Keratinocyte (primary cell): ENCODE results near the gene WDFY1. TPM values are rescaled to one million over a fixed set of nuclear protein-coding genes. Genes with fewer than 3 reads are reported as not detected.

ENCODE experiments used
- DNase-seq: peaks from one replicate; pipeline ENCODE4 v3.0.0-alpha.2; 2011; ENCODE audit warnings: low read depth, missing footprints, low spot score
- FAIRE-seq: peaks from 2 replicates; lab custom pipeline; 2011; peaks lifted over from hg19 to GRCh38; lab: Jason Lieb, UNC
- H2AFZ ChIP-seq: 2 replicates; pipeline ENCODE4 v1.6.0; 2012; ENCODE audit warnings: low read length, control low read depth, inconsistent platforms; ENCODE audit not compliant: control insufficient read depth
- H3K27ac ChIP-seq: 2 replicates; pipeline ENCODE4 v1.5.1; 2011; ENCODE audit warnings: low read length; ENCODE audit not compliant: control insufficient read depth, insufficient read depth
- H3K27me3 ChIP-seq: 3 replicates; pipeline ENCODE4 v1.6.0; 2011; ENCODE audit warnings: low read length; ENCODE audit not compliant: control insufficient read depth, insufficient read depth; ENCODE audit errors: extremely low read depth
- H3K36me3 ChIP-seq, 2 experiments: 2 replicates in 1 of 2; 3 replicates in 1 of 2; pipeline ENCODE4 v1.5.1; 2011; ENCODE audit warnings: low read length in 2 of 2, mild to moderate bottlenecking in 1 of 2; ENCODE audit not compliant: control insufficient read depth in 2 of 2, insufficient read depth in 2 of 2; ENCODE audit errors: extremely low read depth in 1 of 2
- H3K4me1 ChIP-seq: 3 replicates; pipeline ENCODE4 v1.5.1; 2011; ENCODE audit warnings: low read length; ENCODE audit not compliant: control insufficient read depth, insufficient read depth; ENCODE audit errors: extremely low read depth
- H3K4me2 ChIP-seq: 3 replicates; pipeline ENCODE4 v1.6.0; 2011; ENCODE audit warnings: low read depth, low read length; ENCODE audit not compliant: control insufficient read depth, insufficient read depth; ENCODE audit errors: extremely low read depth
- H3K4me3 ChIP-seq, 3 experiments: fragments of 200-600 bp in 1 of 3; sonication (generic) in 1 of 3; 2 replicates in 2 of 3; 3 replicates in 1 of 3; pipeline ENCODE4 v1.5.1; 2011 to 2016; ENCODE audit warnings: low read length in 3 of 3, mild to moderate bottlenecking in 3 of 3, control low read depth in 2 of 3, inconsistent platforms in 1 of 3, low read depth in 1 of 3, mixed read lengths in 1 of 3, mixed run types in 1 of 3, moderate library complexity in 1 of 3; ENCODE audit not compliant: control insufficient read depth in 2 of 3, insufficient read depth in 2 of 3; ENCODE audit errors: extremely low read depth in 1 of 3
- H3K79me2 ChIP-seq: 2 replicates; pipeline ENCODE4 v1.6.0; 2012; ENCODE audit warnings: low read length; ENCODE audit not compliant: control insufficient read depth, insufficient read depth
- H3K9ac ChIP-seq: 3 replicates; pipeline ENCODE4 v1.6.0; 2011; ENCODE audit warnings: low read length; ENCODE audit not compliant: control insufficient read depth, insufficient read depth; ENCODE audit errors: extremely low read depth
- H3K9me1 ChIP-seq: 3 replicates; pipeline ENCODE4 v1.6.0; 2011; ENCODE audit warnings: low read length; ENCODE audit not compliant: control insufficient read depth, insufficient read depth; ENCODE audit errors: extremely low read depth
- H3K9me3 ChIP-seq: 2 replicates; pipeline ENCODE4 v1.5.1; 2012; ENCODE audit warnings: low read depth, low read length; ENCODE audit not compliant: control insufficient read depth
- H4K20me1 ChIP-seq: 3 replicates; pipeline ENCODE4 v1.6.0; 2011; ENCODE audit warnings: low read length; ENCODE audit not compliant: control insufficient read depth, insufficient read depth; ENCODE audit errors: extremely low read depth
- CTCF ChIP-seq, 3 experiments: IDR thresholded peaks in 1 of 3; conservative IDR thresholded peaks in 1 of 3; optimal IDR thresholded peaks in 1 of 3; 2 replicates in 2 of 3; 3 replicates in 1 of 3; pipeline versions ENCODE3 to v1.5.1; 2011; ENCODE audit warnings: low read length in 3 of 3, mild to moderate bottlenecking in 3 of 3, moderate library complexity in 2 of 3, control low read depth in 1 of 3, inconsistent platforms in 1 of 3; ENCODE audit not compliant: insufficient read depth in 2 of 3; ENCODE audit errors: extremely low read depth in 1 of 3
- EZH2 ChIP-seq: IDR thresholded peaks from one replicate; pipeline ENCODE4 v1.6.1; 2012; ENCODE audit warnings: inconsistent platforms, mild to moderate bottlenecking, low read length, moderate library complexity
- dilution Hi-C: fragments of 300-500 bp; cut with MboI; formaldehyde crosslinking; loops from one replicate; pipeline ENCODE4 v1.7.0; 2020; ENCODE audit warnings: low sequenced_read_pairs; ENCODE audit not compliant: extremely low pct_ligation_motif_present
- polyA plus RNA-seq, 5 experiments: library from polyadenylated mRNA; depleted of rRNA in 3 of 5; stranded (reverse) in 3 of 5; stranded (forward) in 1 of 5; unstranded in 1 of 5; fragments of >200 nt; gene quantifications; 1 replicate in 1 of 5; 2 replicates in 3 of 5; 3 replicates in 1 of 5; pipeline versions ENCODE4 v1.2.1 to v1.2.3, GENCODE V29; 2011 to 2012; ENCODE audit warnings: missing spikeins in 2 of 5, low read depth in 1 of 5, low replicate concordance in 1 of 5

WDFY1 gene
- polyA plus RNA-seq, 1 donor (not counting 4 experiments of a cell fraction or from before 2014, with no cell fraction given) = 54.9 TPM

- Histone ChIP-seq H3K36me3 (peaks cover 5 to 8% of the 10 kb centered on the region in 2 experiments), H3K4me1 (peaks cover 2% of the 10 kb centered on the region), H3K9me1 (no peaks in the 10 kb centered on the region), H3K4me3 (no peak overlapping the region), H2AFZ (no peak overlapping the region), H3K27me3 (no peaks in the 10 kb centered on the region), H4K20me1 (no peaks in the 10 kb centered on the region), H3K4me2 (no peak overlapping the region), H3K79me2 (no peaks in the 10 kb centered on the region), H3K27ac (no peak overlapping the region), H3K9ac (no peak overlapping the region), H3K9me3 (no peaks in the 10 kb centered on the region)
- FAIRE-seq (no peak), DNase-seq (no peak)
- TF ChIP-seq CTCF (optimal IDR thresholded peaks at IDR 0.05 in 1 of 3, IDR thresholded peaks at IDR 0.05 in 1 of 3, conservative IDR thresholded peaks at IDR 0.05 in 1 of 3; ENCODE audit: extremely low read depth in 1 of 3, insufficient read depth in 2 of 3, low read length in 3 of 3) = no peak
- TF ChIP-seq EZH2 = no peak
- dilution Hi-C loops = no loop called here
These were observed 26.6 kb upstream of the WDFY1 start for GRCh38 chr2:223971731-223972130.

GRCh38 chr2:223970343-223971128 is 25.4 kb upstream of the WDFY1 start:
- Histone ChIP-seq H3K79me2 (no peaks in the 10 kb centered on the region), H3K27ac (no peak overlapping the region), H4K20me1 (no peaks in the 10 kb centered on the region), H3K9me3 (no peaks in the 10 kb centered on the region), H3K9me1 (no peaks in the 10 kb centered on the region), H3K4me2 (no peak overlapping the region), H2AFZ (no peak overlapping the region), H3K27me3 (no peaks in the 10 kb centered on the region), H3K4me1 (no peaks in the 10 kb centered on the region), H3K9ac (no peak overlapping the region), H3K36me3 (peaks cover 3 to 8% of the 10 kb centered on the region in 2 experiments), H3K4me3 (no peak overlapping the region)
- DNase-seq = no peak
- TF ChIP-seq EZH2 (no peak), CTCF (optimal IDR thresholded peaks at IDR 0.05 in 1 of 3, IDR thresholded peaks at IDR 0.05 in 1 of 3, conservative IDR thresholded peaks at IDR 0.05 in 1 of 3; ENCODE audit: extremely low read depth in 1 of 3, insufficient read depth in 2 of 3, low read length in 3 of 3) (peak in 2 of 3 experiments; percentile 71 to 85)
- FAIRE-seq = peak; percentile 86
- dilution Hi-C loops = no loop called here
